ENCODE data around the gene LAMC1.

LAMC1 gene

GRCh38 chr1:183081402-183082120 is 58.3 kb downstream of the LAMC1 start:
- DNase-seq = no peak

DNA sequence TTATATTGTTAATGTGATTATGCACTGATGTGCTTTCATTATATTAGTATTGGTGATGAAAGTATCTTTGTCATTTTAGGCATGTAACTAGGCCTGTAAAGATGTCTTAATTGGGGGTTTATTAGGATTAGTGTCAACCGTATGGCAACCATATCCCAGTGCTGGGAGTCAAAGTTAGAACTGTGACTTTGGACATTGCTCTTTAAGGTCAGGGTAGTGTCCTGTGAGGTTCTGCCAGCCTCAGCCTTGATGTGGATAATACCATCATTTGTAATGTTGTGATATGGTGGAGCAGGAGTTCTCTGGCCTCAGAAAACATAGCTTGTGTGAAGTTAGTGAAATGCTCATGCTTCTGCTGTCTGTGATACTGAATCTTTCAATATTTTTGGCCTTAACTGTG is 59.4 kb downstream of the LAMC1 start:
- no peak for DNase-seq

DNA sequence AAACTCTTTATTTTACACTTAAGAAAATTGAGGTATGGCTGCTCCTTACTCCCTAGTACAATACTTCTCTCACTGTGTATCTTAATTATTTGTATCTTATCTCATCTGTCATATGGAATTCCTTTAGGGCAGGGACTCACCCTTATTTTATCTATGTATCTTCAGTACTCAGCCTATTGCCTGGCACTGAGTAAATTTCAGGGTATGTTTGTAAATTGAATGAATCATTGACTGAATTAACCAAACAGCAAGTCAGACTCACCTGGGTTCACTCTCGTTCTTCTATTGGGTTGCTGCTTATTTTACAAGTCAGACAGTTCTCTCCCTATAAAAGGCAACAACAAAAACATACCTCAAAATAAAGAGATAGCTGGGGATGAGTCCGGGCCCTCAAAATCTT is 63.8 kb downstream of the LAMC1 start:
- DNase-seq = no peak

DNA sequence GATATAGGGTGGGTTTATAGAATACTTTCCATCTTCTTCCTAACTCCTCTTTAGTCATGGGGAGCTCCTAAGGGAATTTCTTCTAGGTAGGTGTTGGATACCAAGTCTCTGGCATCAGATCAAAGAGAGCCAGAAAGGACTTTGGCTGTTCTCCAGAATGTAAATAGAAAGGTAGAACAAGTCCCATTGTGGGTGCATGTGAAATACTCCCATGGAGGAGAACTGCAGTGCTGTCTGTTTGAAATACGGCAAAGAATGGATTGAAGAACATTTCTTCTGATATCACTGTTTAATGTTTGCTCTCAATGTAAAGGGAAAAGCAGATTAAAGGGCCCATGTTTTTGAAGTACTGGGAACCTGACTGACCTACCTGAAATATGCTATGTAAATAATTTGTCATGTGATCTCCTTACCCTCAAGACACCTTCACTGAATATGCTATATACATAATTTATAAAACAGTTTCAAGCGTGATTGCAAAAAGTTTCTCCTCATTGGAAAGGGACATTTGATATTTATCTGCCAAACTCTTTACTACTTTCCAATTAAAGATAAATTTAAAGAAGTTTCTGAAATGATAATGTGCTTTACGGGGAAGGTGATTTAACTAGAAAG is 65.9 kb downstream of the LAMC1 start:
- no peak for DNase-seq

DNA sequence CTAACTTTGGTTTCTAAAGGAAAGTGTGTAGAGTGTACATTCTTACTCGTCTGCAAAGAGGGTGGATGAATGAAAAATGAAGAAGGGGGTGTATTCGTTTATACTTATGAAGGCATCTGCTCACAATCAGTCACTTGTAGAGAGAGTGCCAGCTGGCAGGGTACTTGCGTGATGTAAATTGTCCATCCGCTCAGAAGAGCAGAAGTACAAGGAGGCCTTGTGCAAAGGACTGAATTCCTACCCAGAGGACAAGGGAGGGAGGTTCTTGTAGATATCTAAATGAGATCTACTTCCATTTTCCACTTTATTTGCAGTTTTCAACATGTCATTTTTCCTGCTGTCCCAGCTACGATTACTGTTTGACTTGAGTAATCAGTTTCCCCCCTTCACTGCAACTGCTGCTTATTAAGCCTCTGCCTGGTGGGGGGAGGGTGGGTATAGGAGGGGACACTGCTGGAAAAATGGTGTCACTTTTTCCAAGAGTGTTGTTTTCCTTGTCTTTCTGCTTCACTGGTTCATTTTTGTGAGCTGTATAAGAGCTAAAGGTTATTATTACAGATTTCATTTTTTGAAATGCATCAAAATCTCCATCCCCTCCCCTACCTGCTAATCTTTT is 67.3 kb downstream of the LAMC1 start:
- DNase-seq = no peak

- DNase-seq = no peak
Measured at GRCh38 chr1:183091181-183091580, 68.0 kb downstream of the LAMC1 start.

DNA sequence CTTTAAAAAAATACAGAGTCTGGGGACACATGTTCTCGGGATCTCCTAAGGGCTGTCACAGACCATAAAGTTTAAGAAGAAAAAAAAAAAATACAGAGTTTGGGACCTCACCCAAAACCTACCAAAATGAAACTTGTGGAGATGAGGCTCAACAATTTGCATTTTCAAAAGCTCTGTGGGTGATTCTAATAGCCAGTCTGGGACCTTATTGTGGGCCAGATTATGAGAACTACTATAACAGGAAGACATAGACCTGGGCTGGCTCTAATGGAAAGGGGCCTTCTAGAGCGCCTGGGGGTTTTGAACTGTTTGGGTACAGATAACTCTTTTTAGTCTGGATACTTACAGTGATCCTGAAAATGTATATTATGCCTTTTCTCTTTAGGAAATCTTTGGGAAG is 69.1 kb downstream of the LAMC1 start:
- DNase-seq = no peak

- DNase-seq = no peak
Measured at GRCh38 chr1:183093066-183093668, 69.9 kb downstream of the LAMC1 start.

DNA sequence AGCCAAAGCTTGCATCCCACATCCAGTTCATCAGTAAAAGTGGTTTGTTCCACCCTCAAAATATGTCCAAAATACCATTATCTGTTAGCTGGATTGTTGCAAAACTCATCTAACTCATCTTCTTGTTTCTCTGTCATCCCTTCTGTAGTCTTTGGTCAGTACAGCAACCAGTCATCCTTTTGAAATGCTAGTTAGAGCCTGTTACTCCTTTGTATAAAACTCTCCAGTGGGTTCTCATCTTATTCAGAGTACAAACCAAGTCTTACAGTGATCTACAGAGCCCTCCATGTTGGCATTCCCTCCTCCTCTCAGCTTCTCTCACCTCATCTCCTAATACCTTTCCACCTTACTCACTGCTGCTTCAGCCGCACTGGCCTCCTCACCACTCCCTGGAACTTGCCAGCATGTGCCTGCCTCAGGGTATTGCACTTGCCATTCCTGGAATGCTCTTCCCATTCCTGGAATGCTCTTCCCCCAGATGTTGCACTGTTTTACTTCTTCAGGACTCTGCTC is 70.6 kb downstream of the LAMC1 start:
- DNase-seq = no peak

DNA sequence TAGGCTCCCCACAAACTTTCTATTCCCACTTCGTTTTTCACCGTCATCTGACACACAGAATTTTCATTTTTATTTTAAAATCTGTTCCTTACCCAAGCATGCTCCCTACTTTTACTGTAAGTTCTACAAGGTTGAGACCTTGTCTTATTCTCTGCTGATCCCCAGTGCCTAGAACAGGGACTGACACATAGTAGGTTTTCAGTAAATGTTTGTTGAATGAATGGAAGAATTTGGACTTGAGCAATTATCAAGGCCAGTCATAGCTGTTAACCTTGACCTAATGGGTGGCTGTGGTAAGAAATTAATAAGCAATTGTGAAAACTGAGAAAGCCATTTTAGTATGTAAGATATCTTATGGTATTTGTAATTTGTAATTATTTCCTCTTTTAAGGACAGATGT is 71.1 kb downstream of the LAMC1 start:
- DNase-seq = no peak

GRCh38 chr1:183096351-183096750 is 73.1 kb downstream of the LAMC1 start:
- DNase-seq = no peak

DNA sequence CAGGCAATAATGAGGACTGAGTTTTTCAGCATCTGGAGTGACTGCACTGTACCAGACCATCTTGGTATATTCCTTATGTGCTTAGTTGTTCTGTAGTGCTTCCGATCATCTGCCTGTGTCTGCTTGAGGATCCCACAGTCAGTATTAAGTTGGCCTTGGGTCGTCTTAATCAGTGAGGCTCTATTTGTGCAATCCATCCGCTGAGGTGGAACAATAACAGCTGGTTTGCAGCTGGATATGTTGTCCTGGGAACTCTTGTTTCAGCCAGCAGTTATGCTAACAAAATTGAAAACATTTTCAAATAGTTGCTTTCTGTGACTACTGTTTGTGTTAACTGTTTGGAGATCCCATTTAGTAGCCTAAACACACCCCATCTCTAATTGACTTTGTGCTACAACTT is 73.7 kb downstream of the LAMC1 start:
- DNase-seq = no peak

- no peak for DNase-seq
Measured at GRCh38 chr1:183097438-183098051, 74.3 kb downstream of the LAMC1 start.

- DNase-seq = no peak
Measured at GRCh38 chr1:183098317-183098716, 75.1 kb downstream of the LAMC1 start.

GRCh38 chr1:183100361-183100974 is 77.2 kb downstream of the LAMC1 start:
- no peak for DNase-seq

DNA sequence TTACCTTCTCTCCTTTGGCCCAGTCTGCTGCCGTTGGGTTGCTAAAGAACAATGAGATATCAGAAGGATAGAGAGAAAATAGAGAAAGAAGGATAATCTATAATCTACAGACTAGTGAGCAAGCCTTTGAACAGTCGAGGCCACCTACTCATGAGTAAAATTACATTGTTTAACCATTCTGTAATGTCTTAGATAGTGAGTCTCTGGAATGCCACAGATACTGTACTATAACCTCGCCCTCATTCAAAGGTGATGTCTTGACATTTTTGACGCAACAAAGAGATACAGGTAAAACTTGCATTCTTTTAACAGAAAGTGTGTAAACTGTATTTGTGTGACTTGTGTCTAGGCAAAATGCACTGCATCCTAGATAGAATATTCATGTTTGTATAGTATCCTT is 77.9 kb downstream of the LAMC1 start:
- no peak for DNase-seq

- DNase-seq = no peak
Measured at GRCh38 chr1:183101841-183102276, 78.6 kb downstream of the LAMC1 start.

DNA sequence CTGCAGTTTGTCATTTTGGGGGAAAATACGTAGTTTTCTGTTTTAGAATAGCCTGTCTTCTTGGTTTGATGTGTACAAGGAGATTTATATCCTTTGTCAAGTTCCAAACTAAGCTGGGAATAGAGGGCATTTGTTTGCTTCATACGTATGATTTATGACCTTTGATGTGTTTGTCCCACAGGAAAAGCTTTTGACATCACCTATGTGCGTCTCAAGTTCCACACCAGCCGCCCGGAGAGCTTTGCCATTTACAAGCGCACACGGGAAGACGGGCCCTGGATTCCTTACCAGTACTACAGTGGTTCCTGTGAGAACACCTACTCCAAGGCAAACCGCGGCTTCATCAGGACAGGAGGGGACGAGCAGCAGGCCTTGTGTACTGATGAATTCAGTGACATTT is 79.9 kb downstream of the LAMC1 start:
- no peak for DNase-seq

GRCh38 chr1:183103577-183103976 is 80.4 kb downstream of the LAMC1 start:
- DNase-seq = no peak

GRCh38 chr1:183105449-183105848 is 82.2 kb downstream of the LAMC1 start:
- DNase-seq = no peak

- no peak for DNase-seq
Measured at GRCh38 chr1:183106166-183106565, 82.9 kb downstream of the LAMC1 start.

DNA sequence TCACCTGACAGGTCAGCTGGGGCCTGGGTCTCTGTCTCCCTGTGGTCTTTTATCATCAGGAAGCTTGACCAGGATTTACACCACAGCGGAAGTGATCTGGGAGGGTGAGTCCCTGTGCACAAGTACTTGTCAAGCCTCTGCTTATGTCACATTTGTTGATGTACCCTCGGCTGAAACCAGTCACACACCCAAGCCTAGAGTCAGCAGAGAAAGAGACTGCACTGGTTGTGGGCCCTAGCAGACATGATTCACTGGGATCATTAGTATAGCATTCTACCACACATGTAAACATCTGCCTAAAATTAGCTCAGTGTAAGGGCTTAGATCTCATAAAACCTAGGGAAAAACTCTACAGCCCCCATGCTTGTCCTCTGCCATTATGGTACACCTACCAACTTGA is 83.5 kb downstream of the LAMC1 start:
- DNase-seq = no peak

DNA sequence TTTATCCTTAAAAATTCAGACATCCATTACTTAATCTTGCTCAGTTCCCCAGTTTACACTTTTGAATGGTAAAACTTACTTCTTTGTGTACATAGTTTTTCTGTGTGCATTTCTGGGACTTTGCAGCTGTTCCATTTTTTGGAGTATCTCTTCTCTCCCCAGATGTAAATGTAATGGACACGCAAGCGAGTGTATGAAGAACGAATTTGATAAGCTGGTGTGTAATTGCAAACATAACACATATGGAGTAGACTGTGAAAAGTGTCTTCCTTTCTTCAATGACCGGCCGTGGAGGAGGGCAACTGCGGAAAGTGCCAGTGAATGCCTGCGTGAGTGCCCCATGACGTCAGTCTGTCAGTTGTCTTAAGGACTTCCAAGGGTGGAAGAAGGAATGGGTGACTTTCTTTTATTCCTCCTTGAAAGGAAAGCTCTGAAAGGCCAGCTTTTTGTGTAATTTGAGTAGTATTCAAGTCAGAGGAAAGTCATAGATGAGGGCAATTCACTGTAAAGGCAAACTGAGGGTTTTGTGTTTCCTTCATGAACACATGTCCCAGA is 87.2 kb downstream of the LAMC1 start:
- DNase-seq = no peak

Data from hematopoietic multipotent progenitor cell treated with erythropoietin and hydrocortisone succinate and interleukin-3 and kit ligand, for 4 days (in vitro differentiated cells).